Activated naive CD4-positive, alpha-beta T cell treated with anti-CD3 and anti-CD28 coated beads, Interleukin-2, amount 50 U/mL, for 16 hours (primary cell): ENCODE measurements around the gene RNF125.
"Not testable (repeated sequence)": the region's sequence is repeated elsewhere in the genome, so short reads cannot be mapped to it uniquely, and the experiment has no call there.

ENCODE experiments used
- DNase-seq: peaks from one replicate; pipeline ENCODE4 v3.0.0-alpha.2; 2020

RNF125 gene

DNA sequence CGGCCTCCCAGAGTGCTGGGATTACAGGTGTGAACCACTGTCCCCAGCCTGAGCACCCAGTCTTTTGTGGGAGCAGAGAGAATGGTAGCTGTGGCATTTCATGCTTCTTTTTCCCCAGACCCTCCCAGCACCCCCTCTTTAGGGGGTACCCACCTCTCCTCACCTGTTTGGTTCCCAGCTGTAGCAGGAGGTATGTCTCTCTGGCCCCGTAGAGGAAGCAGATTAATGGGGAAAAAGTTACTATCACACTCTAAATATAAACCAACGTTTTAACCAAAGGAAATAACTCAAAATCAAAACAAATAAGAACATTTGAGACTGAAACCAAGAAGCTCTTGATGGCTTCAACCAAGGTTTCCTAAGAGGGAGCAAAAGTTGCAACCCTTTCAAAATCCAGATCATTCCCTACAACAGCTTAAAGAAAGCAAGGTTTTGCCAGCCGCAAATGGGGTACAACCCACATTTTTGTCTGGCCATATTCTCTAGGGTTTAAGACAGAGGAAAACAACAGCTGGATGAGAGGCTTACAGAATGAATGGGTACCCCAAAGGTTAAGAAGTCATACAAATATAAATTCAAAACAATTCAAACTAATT lies 8.0 kb downstream of the RNF125 start:
- DNase-seq, result no peak

DNA sequence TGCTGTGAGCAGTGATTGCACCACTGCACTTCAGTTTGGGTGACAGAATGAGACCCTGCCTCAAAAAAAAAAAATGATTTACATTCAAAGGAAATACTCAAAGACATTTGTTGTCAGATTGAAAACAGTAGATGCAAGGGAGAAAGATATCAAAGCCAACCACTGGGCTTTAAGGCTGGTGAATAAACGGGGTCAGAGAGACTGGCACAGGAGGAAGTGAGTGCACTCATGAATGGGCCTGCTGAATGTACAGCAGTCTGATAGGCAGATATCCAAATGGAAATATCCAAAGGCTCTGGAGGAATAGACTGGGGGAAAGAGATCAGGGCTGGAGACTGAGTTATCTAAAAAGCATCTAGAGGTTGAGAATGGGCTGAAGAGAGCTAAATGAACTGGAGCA lies 10.9 kb downstream of the RNF125 start:
- DNase-seq, result no peak

DNA sequence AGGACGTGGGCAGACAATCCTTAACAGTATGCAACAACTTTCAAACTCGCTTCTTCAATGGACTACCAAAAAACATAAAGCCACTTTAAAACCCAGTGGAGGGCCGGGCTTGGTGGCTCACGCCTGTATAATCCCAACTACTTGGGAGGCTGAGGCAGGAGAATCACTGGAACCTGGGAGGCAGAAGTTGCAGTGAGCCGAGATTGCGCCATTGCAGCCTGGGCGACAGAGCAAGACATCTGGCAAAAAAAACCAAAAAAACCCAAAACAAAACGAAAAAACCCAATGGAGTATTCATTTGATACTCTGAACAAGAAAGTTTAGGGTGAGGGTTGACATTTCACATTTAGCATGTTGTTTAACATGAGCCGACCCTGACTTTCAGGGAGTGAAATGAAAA lies 14.0 kb downstream of the RNF125 start:
- DNase-seq, result no peak

DNA sequence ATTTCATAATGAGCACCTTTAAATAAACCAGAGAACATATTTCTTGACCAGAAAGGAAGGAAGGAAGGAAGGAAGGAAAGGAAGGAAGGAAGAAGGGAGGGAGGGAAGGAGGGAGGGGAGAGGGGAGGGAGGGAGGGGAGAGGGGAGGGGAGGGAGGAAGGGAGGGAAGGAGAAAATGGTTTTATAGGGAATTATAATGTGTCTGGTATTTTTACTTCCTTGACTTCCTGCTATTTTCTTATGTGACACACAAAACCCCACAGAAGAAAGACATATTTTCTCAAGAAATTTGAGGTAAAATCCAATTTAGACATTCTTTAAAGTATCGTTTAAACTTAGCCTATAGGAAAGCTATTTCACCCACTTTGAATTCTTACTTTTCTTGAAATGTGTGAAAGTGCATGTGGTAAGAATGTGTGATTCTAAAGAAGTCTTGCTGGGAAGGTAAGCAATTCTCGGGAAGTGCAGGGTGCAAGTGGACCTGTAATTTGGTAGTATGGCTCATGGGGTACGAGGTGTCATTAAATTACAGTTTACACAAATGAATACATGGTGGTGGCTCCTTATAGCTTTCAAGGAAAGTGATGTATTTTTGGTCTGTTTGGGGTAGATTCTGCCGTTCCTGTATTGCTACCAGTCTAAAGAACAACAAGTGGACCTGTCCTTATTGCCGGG lies 18.0 kb downstream of the RNF125 start:
- no peak for DNase-seq

DNA sequence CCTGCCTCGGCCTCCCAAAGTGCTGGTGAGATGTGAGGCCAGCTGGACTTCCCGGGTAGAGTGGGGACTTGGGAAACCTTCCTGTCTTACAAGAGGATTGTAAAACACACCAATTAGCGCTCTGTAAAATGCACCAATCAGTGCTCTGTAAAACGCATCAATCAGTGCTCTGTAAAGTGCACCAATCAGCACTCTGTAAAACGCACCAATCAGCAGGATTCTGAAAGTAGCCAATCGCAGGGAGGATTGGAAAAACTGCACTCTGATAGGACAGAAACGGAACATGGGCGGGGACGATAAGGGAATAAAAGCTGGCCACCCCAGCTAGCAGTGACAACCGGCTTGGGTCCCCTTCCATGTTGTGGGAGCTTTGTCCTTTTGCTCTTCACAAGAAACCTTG lies 19.0 kb downstream of the RNF125 start:
- DNase-seq, result no peak

GRCh38 chr18:32040936-32041335 lies 22.3 kb downstream of the RNF125 start:
- DNase-seq, result no peak

GRCh38 chr18:32042337-32042736 lies 23.7 kb downstream of the RNF125 start:
- no peak for DNase-seq

GRCh38 chr18:32048507-32049091 lies 30.0 kb downstream of the RNF125 start:
- DNase-seq, result no peak

- DNase-seq, result peak; percentile 12
These were observed 31.0 kb downstream of the RNF125 start for GRCh38 chr18:32049393-32050171.

- DNase-seq, result no peak
These were observed 38.2 kb downstream of the RNF125 start for GRCh38 chr18:32056613-32057358.

DNA sequence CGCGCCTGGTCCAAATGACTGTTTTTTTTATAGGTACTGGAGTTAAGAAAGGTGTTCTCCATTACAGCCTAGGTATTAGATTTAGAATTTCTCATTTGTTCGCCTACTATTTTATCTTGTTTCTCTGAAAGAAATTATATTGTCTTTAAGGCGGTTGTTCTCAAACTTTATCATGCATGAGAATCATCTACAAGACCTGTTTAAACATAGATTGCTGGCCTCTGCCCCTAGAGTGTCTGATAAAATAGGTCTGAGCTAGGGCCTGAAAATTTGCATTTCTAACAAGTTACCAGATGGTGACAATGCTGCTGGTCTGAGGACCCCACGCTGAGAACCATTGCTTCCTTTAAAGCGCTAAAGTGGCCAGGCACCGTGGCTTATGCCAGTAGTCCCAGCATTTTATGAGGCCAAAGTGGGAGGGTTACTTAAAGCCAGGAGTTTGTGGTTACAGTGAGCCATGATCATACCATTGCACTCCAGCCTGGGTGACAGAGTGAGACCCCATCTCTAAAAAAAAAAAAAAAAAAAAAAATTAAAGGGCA lies 39.1 kb downstream of the RNF125 start:
- no peak for DNase-seq

GRCh38 chr18:32060026-32060425 lies 41.4 kb downstream of the RNF125 start:
- no peak for DNase-seq

GRCh38 chr18:32067375-32068167 lies 48.9 kb downstream of the RNF125 start:
- no peak for DNase-seq

DNA sequence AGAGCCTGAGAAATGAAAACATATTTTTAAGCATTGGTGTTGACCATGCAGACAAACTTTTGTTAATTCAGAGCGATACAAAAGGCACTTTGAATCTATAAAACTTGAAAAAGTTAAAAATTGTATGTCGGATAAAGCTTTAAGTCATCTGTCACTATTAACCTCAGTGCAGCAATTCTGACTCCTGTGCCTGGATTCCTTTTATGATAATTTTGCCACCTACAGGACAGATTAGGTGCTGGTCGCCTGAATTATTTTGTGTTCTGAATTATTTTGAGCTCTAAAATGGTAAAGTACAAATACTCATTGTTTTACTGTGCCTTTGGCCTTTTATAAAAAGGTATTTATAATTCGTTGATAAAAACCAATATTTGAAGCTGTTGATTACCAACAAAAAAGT lies 53.7 kb downstream of the RNF125 start:
- no peak for DNase-seq

- DNase-seq, result no peak
These were observed 55.6 kb downstream of the RNF125 start for GRCh38 chr18:32074206-32074605.

GRCh38 chr18:32078845-32079244 lies 60.2 kb downstream of the RNF125 start:
- no peak for DNase-seq

DNA sequence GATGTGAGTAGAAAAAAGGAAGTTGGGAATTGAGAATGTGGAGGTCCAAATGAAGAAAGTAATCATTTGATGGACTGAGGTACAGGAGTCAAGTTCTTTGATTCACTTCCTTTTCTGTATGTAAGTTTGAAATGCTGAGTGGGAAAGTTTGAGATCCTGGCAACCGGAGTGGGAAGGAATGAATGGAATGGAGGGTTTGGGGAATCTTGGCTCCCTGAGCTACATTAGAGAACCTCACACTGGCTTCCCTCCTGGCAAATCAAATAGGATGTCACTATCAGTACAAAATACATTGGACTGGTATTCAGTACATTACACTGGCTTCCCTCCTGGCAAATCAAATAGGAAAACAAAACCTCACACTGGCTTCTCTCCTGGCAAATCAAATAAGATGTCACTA lies 63.3 kb downstream of the RNF125 start:
- DNase-seq, result no peak

DNA sequence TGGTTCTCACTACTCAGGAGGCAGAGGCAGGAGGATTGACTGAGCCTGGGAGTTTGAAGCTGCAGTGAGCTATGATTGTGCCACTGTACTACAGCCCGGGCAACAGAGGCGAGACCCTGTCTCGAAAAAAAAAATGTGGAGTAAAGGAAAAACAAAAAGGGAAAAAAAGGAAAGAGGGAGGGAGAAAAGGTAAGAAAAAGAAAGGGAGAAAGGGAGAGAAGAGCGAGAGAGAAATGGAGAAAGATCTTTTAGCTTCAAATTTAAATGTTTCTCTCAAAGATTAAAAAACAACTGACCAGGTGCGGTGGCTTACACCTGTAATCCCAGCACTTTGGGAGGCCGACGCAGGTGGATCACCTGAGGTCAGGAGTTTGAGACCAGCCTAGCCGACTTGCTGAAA lies 65.2 kb downstream of the RNF125 start:
- DNase-seq, result no peak

DNA sequence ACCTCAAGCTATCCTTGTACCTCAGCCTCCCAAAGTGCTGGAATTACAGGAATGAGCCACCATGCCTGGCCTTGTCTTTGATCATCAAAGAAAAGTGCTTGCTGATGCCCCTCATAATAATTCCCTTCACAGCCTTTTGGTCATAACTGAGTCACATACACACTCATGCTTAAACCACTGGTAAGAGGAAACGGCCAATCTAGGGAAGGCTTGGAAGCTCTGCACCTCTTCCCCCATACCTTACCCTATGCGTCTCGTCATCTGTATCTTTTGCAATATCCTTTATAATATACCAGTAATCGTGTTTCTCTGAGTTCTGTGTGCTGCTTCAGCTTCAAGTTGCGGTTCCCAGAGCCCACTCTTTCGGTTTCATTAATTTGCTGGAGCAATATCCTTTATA lies 68.3 kb downstream of the RNF125 start:
- no peak for DNase-seq

GRCh38 chr18:32090831-32091230 lies 72.2 kb downstream of the RNF125 start:
- DNase-seq, result not testable (repeated sequence)

GRCh38 chr18:32091325-32091723 lies 72.7 kb downstream of the RNF125 start:
- DNase-seq, result no peak
